H1 (cell line): ENCODE results near the gene MIR17HG. TPM values are rescaled to one million over a fixed set of nuclear protein-coding genes. Genes with fewer than 3 reads are reported as not detected.

Experiments
- BRCA1 ChIP-seq: IDR thresholded peaks from 2 replicates; pipeline ENCODE4 v1.6.1; 2012; ENCODE audit warnings: low read depth, low read length, improper control_type of control experiment
- CBX5 ChIP-seq: fragments of 300-800, 300-1000 bp; sonication (generic); IDR thresholded peaks from 2 replicates; pipeline ENCODE4 v1.7.1; 2016; ENCODE audit warnings: antibody characterized with exemption, low read length, low read depth
- CREB1 ChIP-seq: IDR thresholded peaks from 2 replicates; pipeline ENCODE4 v1.6.1; 2012; ENCODE audit warnings: inconsistent platforms
- EZH2 ChIP-seq: fragments of 200-600 bp; sonication (generic); IDR thresholded peaks from 2 replicates; pipeline ENCODE4 v1.7.1; 2012; ENCODE audit warnings: low read depth, mild to moderate bottlenecking, moderate library complexity, low read length, inconsistent platforms; ENCODE audit not compliant: severe bottlenecking
- RBBP5 ChIP-seq: IDR thresholded peaks from 2 replicates; pipeline ENCODE4 v1.7.1; 2012; ENCODE audit warnings: low read depth, mild to moderate bottlenecking, inconsistent platforms, low read length, moderate library complexity, borderline replicate concordance
- SIX5 ChIP-seq: IDR thresholded peaks from 2 replicates; pipeline ENCODE4 v1.6.1; 2011; ENCODE audit warnings: mild to moderate bottlenecking, low read depth, low read length
- SUZ12 ChIP-seq: fragments of 200-600 bp; sonication (generic); IDR thresholded peaks from 2 replicates; pipeline ENCODE4 v1.6.1; 2012; ENCODE audit warnings: mild to moderate bottlenecking, inconsistent platforms, low read length, moderate library complexity, mixed read lengths
- polyA plus RNA-seq, 7 experiments: library from polyadenylated mRNA; depleted of rRNA in 3 of 7; stranded (reverse) in 5 of 7; unstranded in 2 of 7; fragments of >200 nt in 5 of 7; fragments of 200-250 nt in 2 of 7; gene quantifications; 1 replicate in 5 of 7; 2 replicates in 1 of 7; 4 replicates in 1 of 7; pipeline versions ENCODE4 v1.2.1 to v1.2.3, GENCODE V29; 2011 to 2013; ENCODE audit warnings: missing spikeins in 2 of 7, mixed read lengths in 2 of 7
- total RNA-seq: library from RNA; stranded (reverse); fragmentation: NEBNext Ultra II Directional; extraction: Animal tissue kit (Norgen Biotek cat#: 25700); gene quantifications from 2 replicates; pipeline ENCODE4 v1.2.1, GENCODE V29; 2021

MIR17HG gene
- total and polyA plus RNA-seq, 2 of the 8 experiments (the other 6 are each of a cell fraction or from before 2014, with no cell fraction given): 11.5 to 36.9 TPM

- no peak for TF ChIP-seq EZH2
- no peak for TF ChIP-seq SUZ12
- no peak for TF ChIP-seq BRCA1
- no peak for TF ChIP-seq RBBP5
- peak; percentile 53 for TF ChIP-seq CREB1
- no peak for TF ChIP-seq SIX5
- TF ChIP-seq CBX5: no peak
Measured at GRCh38 chr13:91348906-91349435, 1.5 kb downstream of the MIR17HG start (continued).
